Activated naive CD4-positive, alpha-beta T cell treated with Interleukin-2 at 50 U/mL for 16 hours (primary cell): ENCODE results near the gene PAX1.

Experiments used
- DNase-seq: peaks from one replicate; pipeline ENCODE4 v3.0.0-alpha.2; 2020

PAX1 gene

GRCh38 chr20:21741266-21741665, 35.8 kb downstream of the PAX1 start:
- DNase-seq: no peak

DNA sequence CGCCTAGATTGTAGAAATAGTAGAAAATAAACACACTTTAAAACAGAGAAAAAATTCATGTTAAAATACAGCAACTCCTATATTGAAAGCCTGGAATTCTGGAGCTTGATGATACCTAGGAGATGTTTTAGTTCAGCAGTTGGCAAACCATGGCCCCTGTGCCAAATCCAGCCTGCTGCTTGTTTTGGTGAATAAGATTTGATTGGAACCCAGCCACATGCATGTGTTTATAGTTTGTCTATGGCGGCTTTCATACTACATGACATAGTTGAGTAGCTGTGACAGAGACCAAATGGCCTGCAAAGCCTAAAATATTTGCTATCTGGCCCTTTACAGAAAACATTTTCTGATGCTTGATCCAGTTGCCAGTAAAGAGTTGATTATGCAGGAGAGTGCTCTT, 57.2 kb downstream of the PAX1 start:
- DNase-seq: no peak

DNA sequence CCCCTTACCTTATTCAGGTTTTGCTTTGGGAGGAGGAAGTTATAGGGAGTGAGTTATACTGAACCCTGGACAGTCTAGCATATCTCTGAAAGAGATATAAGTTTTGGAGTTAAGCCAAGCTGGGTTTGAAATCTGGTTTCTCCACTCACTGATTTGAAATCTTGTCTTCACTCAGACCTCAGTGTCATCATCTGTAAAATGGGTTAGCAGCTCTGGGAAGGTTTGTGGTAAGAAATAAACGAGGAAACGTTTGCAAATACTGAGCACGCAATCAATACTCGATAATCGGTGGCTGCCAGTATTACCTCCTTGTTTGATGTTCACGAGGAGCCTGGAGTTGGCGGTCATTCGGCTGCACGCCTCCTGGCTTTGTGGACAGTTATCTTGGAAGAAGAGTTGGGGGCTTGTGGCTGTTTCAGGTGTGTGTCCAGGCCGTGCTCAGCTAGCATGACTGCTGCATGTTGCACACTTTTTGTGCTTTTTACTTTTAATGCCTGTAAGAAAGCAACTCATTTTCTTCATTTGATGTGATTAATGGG, 61.8 kb downstream of the PAX1 start:
- DNase-seq: no peak

DNA sequence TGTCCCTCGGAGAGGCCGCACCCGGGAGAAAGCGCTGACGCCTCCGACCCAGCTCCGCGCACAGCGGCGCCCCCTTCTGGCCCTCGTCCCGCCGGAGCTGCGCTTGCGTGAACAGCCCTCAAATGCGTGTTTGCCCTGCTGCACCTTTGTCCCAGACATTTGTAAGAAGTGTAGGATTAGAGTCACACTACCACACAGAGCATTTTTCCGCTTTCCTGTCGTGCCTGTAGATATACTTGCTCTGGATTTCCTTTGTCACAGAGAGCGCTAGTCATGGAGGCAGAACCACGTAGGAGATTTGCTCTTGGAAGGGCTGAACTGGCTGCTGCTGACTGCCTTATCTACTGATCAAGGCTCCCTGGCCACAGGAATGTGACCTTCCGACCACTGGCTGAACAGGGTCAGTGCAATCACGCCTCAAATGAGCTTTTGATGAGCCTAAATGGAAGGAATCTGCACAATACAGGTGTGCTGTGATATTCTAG, 62.3 kb downstream of the PAX1 start:
- DNase-seq: no peak
